ENCODE results near the gene ABHD17B. TPM values are rescaled to one million over a fixed set of nuclear protein-coding genes. Genes with fewer than 3 reads are reported as not detected.

ABHD17B gene
- total RNA-seq, 3 donors from 2014 or later: 13.6 to 26.3 (median 23.3) TPM

GRCh38 chr9:71915495-71915894 lies 4.5 kb upstream of the ABHD17B start:
- intact Hi-C loops (cut with DNase I; ENCODE audit: low total_unique reads): no loop called here
- Histone ChIP-seq H3K4me1 (peaks cover 0 to 7% of the 10 kb centered on the region in 2 donors), H3K4me3 (no peak overlapping the region), H3K36me3 (no peaks in the 10 kb centered on the region), H3K9me3 (no peaks in the 10 kb centered on the region), H3K27me3 (no peaks in the 10 kb centered on the region), H3K27ac (no peak overlapping the region)
- TF ChIP-seq POLR2A (IDR thresholded peaks at IDR 0.05): no peak
- TF ChIP-seq CTCF (IDR thresholded peaks at IDR 0.05): no peak
- TF ChIP-seq POLR2AphosphoS5 (IDR thresholded peaks at IDR 0.05): no peak
- no peak for DNase-seq (ENCODE audit: low spot score in 2 of 2)

GRCh38 chr9:71911908-71912335 lies 929 bp upstream of the ABHD17B start:
- DNase-seq (ENCODE audit: low spot score in 2 of 2): no peak
- peaks cover 0 to 7% of the 10 kb centered on the region in 2 donors for H3K4me1 ChIP-seq
- no peaks in the 10 kb centered on the region for H3K36me3 ChIP-seq
- peak overlapping the region; percentile 79 to 95 (median 88) for H3K4me3 ChIP-seq
- H3K27me3 ChIP-seq: no peaks in the 10 kb centered on the region
- no peaks in the 10 kb centered on the region for H3K9me3 ChIP-seq
- H3K27ac ChIP-seq: peak overlapping the region; percentile 89 to 91
- TF ChIP-seq CTCF (IDR thresholded peaks at IDR 0.05) (no peak), POLR2A (IDR thresholded peaks at IDR 0.05) (no peak), POLR2AphosphoS5 (IDR thresholded peaks at IDR 0.05) (no peak)
- intact Hi-C loops (cut with DNase I; ENCODE audit: low total_unique reads): no loop called here

- Histone ChIP-seq H3K9me3 (no peaks in the 10 kb centered on the region), H3K27me3 (no peaks in the 10 kb centered on the region), H3K4me3 (peak overlapping the region; percentile 79 to 95 (median 88)), H3K27ac (peak overlapping the region; percentile 89 to 91), H3K4me1 (peaks cover 0 to 7% of the 10 kb centered on the region in 2 donors), H3K36me3 (no peaks in the 10 kb centered on the region)
- DNase-seq (ENCODE audit: low spot score in 2 of 2): no peak
- intact Hi-C loops (cut with DNase I; ENCODE audit: low total_unique reads): no loop called here
- TF ChIP-seq POLR2AphosphoS5 (IDR thresholded peaks at IDR 0.05): no peak
Observed at GRCh38 chr9:71910650-71911060, 338 bp downstream of the ABHD17B start.

- Histone ChIP-seq H3K27ac (peak overlapping the region; percentile 89 to 91), H3K4me1 (peaks cover 0 to 7% of the 10 kb centered on the region in 2 donors), H3K36me3 (no peaks in the 10 kb centered on the region), H3K27me3 (no peaks in the 10 kb centered on the region), H3K9me3 (no peaks in the 10 kb centered on the region), H3K4me3 (peak overlapping the region; percentile 79 to 95 (median 88))
- DNase-seq (ENCODE audit: low spot score in 2 of 2): peak; percentile 30 to 60
- TF ChIP-seq POLR2AphosphoS5 (IDR thresholded peaks at IDR 0.05): peak in 1 of 3 donors; percentile 4
- TF ChIP-seq POLR2A (IDR thresholded peaks at IDR 0.05): no peak
- intact Hi-C loops (cut with DNase I; ENCODE audit: low total_unique reads): no loop called here
Observed at GRCh38 chr9:71909887-71910649, 925 bp downstream of the ABHD17B start.

- intact Hi-C loops (cut with DNase I; ENCODE audit: low total_unique reads): no loop called here
- DNase-seq (ENCODE audit: low spot score in 2 of 2): no peak
- no peak overlapping the region for H3K27ac ChIP-seq
- H3K4me1 ChIP-seq: peaks cover 0 to 7% of the 10 kb centered on the region in 2 donors
- no peaks in the 10 kb centered on the region for H3K27me3 ChIP-seq
- no peaks in the 10 kb centered on the region for H3K36me3 ChIP-seq
- no peaks in the 10 kb centered on the region for H3K9me3 ChIP-seq
- peak overlapping the region; percentile 79 to 95 (median 88) for H3K4me3 ChIP-seq
- TF ChIP-seq POLR2A (IDR thresholded peaks at IDR 0.05): no peak
- TF ChIP-seq POLR2AphosphoS5 (IDR thresholded peaks at IDR 0.05): no peak
- no peak for TF ChIP-seq CTCF (IDR thresholded peaks at IDR 0.05)
Observed at GRCh38 chr9:71908825-71909224, 2.2 kb downstream of the ABHD17B start.

- no peak for DNase-seq (ENCODE audit: low spot score in 2 of 2)
- Histone ChIP-seq H3K4me3 (no peak overlapping the region), H3K4me1 (no peaks in the 10 kb centered on the region), H3K36me3 (no peaks in the 10 kb centered on the region), H3K27ac (no peak overlapping the region), H3K27me3 (no peaks in the 10 kb centered on the region), H3K9me3 (no peaks in the 10 kb centered on the region)
- TF ChIP-seq POLR2AphosphoS5 (IDR thresholded peaks at IDR 0.05): no peak
- TF ChIP-seq CTCF (IDR thresholded peaks at IDR 0.05): no peak
- no peak for TF ChIP-seq POLR2A (IDR thresholded peaks at IDR 0.05)
- intact Hi-C loops (cut with DNase I; ENCODE audit: low total_unique reads): no loop called here
Observed at GRCh38 chr9:71904076-71904475, 6.9 kb downstream of the ABHD17B start.

Data from breast epithelium (tissue), 4 donors.